PC-9 (cell line): ENCODE measurements around the gene BCL3. TPM values are rescaled to one million over a fixed set of nuclear protein-coding genes. Genes with fewer than 3 reads are reported as not detected.
A peak's percentile ranks its signal among the peaks of the same experiment; 100 is the strongest.

Experiments
- BruUV-seq: library from RNA; stranded (reverse); fragments of 400-500 nt; replicated peaks from 2 replicates; lab custom pipeline; 2021; lab: Mats Ljungman, UMichigan
- CTCF ChIA-PET: fragments of 300-600 bp; sonication (Branson Sonifier 250); formaldehyde crosslinking; loops from one replicate; lab custom pipeline; 2022; ENCODE audit warnings: antibody characterized with exemption; lab: Charles Lee
- POLR2A ChIA-PET: fragments of 300-600 bp; sonication (Branson Sonifier 250); formaldehyde crosslinking; loops from one replicate; lab custom pipeline; 2022; ENCODE audit warnings: antibody characterized with exemption; ENCODE audit not compliant: unreplicated experiment; lab: Charles Lee
- DNase-seq, 2 experiments: peaks; one replicate each; pipeline versions ENCODE4 v3.0.0 to v3.0.0-alpha.2; 2015 to 2022; ENCODE audit warnings: mixed read lengths in 1 of 2
- H2AFZ ChIP-seq: fragments of 200-600 bp; sonication (generic); 2 replicates; pipeline ENCODE4 v1.8.1; 2017; ENCODE audit warnings: antibody characterized with exemption
- H3F3A ChIP-seq: fragments of 200-600 bp; sonication (generic); 2 replicates; pipeline ENCODE4 v1.8.1; 2017; ENCODE audit warnings: antibody characterized with exemption, mild to moderate bottlenecking, low read depth; ENCODE audit not compliant: insufficient read depth
- H3K27ac ChIP-seq: fragments of 200-600 bp; sonication (generic); 2 replicates; pipeline ENCODE4 v1.6.1; 2016; ENCODE audit warnings: mixed run types
- H3K27me3 ChIP-seq: fragments of 200-600 bp; sonication (generic); 2 replicates; pipeline ENCODE4 v1.6.1; 2016; ENCODE audit warnings: low read depth, mixed run types; ENCODE audit not compliant: insufficient read depth
- H3K36me3 ChIP-seq: fragments of 200-600 bp; sonication (generic); 2 replicates; pipeline ENCODE4 v1.6.1; 2016; ENCODE audit warnings: low read depth, mixed run types
- H3K4me1 ChIP-seq: fragments of 200-600 bp; sonication (generic); replicated peaks from 2 replicates; pipeline ENCODE4 v1.6.1; 2016; ENCODE audit warnings: mixed run types; ENCODE audit not compliant: insufficient read depth
- H3K4me2 ChIP-seq: fragments of 200-600 bp; sonication (generic); 2 replicates; pipeline ENCODE4 v1.6.1; 2017; ENCODE audit warnings: mixed run types
- H3K4me3 ChIP-seq: fragments of 200-600 bp; sonication (generic); 2 replicates; pipeline ENCODE4 v1.6.1; 2016; ENCODE audit warnings: mixed run types
- H3K79me2 ChIP-seq: fragments of 200-600 bp; sonication (generic); 2 replicates; pipeline ENCODE4 v1.6.1; 2017; ENCODE audit warnings: low read depth, mixed run types
- H3K9me2 ChIP-seq: fragments of 200-600 bp; sonication (generic); 2 replicates; pipeline ENCODE4 v1.8.1; 2017; ENCODE audit warnings: mild to moderate bottlenecking; ENCODE audit not compliant: insufficient read depth
- H3K9me3 ChIP-seq: fragments of 200-600 bp; sonication (generic); 2 replicates; pipeline ENCODE4 v1.8.1; 2016; ENCODE audit warnings: low read depth; ENCODE audit not compliant: insufficient read depth
- H4K20me1 ChIP-seq: fragments of 200-600 bp; sonication (generic); 2 replicates; pipeline ENCODE4 v1.8.1; 2017; ENCODE audit not compliant: insufficient read depth
- CTCF ChIP-seq: fragments of 200-600 bp; sonication (generic); conservative IDR thresholded peaks from 2 replicates; pipeline ENCODE4 v1.6.1; 2017; ENCODE audit warnings: mixed run types, antibody characterized with exemption, mild to moderate bottlenecking, moderate library complexity
- EZH2 ChIP-seq: fragments of 200-600 bp; sonication (generic); IDR thresholded peaks from 2 replicates; pipeline ENCODE4 v1.8.0; 2017; ENCODE audit warnings: antibody characterized with exemption, low read depth
- intact Hi-C: fragments of 100-400 bp; cut with micrococcal nuclease; formaldehyde crosslinking; loops from one replicate; pipeline ENCODE4 v1.10.0; 2022; ENCODE audit not compliant: unreplicated experiment
- total RNA-seq: library from RNA; stranded (reverse); gene quantifications from 2 replicates; pipeline ENCODE4 v1.2.3, GENCODE V29; 2021

BCL3 gene
- total RNA-seq, 1 experiment from 2014 or later, result 36.1 TPM

GRCh38 chr19:44775676-44776240 lies 27.2 kb downstream of the BCL3 start:
- ChIA-PET POLR2A (interaction anchor here (0.6 to 0.7 kb wide), 3 partner anchors 10 to 331 kb away, joined by 14 to 15 read pairs (median 14); no protein-coding TSS in a partner anchor), CTCF (interaction anchor here (0.6 to 1.2 kb wide), 4 partner anchors 23 to 403 kb away, joined by 4 to 17 read pairs (median 12); no protein-coding TSS in a partner anchor)
- TF ChIP-seq CTCF, result no peak
- TF ChIP-seq EZH2, result no peak
- Histone ChIP-seq H3K27me3 (no peaks in the 10 kb centered on the region), H3K36me3 (peaks cover 13% of the 10 kb centered on the region; the same call in 1 of the 2 replicates), H4K20me1 (peaks cover 8% of the 10 kb centered on the region), H3K9me3 (no peaks in the 10 kb centered on the region), H2AFZ (no peak overlapping the region), H3F3A (peaks cover 62% of the 10 kb centered on the region), H3K9me2 (no peaks in the 10 kb centered on the region), H3K4me1 (peaks cover 71% of the 10 kb centered on the region), H3K79me2 (peaks cover 31% of the 10 kb centered on the region), H3K4me2 (peak overlapping the region; percentile 90), H3K4me3 (peak overlapping the region; percentile 23; the same call in 1 of the 2 replicates), H3K27ac (peak overlapping the region; percentile 97)
- TSS peak; percentile 73 for BruUV-seq
- DNase-seq, result no peak
- intact Hi-C loops, result loop anchor here (1.0 to 10.0 kb wide), 2 partner anchors 69 to 179 kb away; partner anchors contain the start of gene CLPTM1

- Histone ChIP-seq H3K36me3 (peaks cover 18% of the 10 kb centered on the region; the same call in 1 of the 2 replicates), H3K9me3 (no peaks in the 10 kb centered on the region), H4K20me1 (peaks cover 11% of the 10 kb centered on the region), H3K4me1 (peaks cover 73% of the 10 kb centered on the region), H3F3A (peaks cover 64% of the 10 kb centered on the region), H3K79me2 (peaks cover 36% of the 10 kb centered on the region), H3K4me3 (peak overlapping the region; percentile 99), H3K9me2 (no peaks in the 10 kb centered on the region), H3K27me3 (no peaks in the 10 kb centered on the region), H3K4me2 (peak overlapping the region; percentile 90), H3K27ac (peak overlapping the region; percentile 97), H2AFZ (peak overlapping the region; percentile 67; the same call in 1 of the 2 replicates)
- POLR2A ChIA-PET, result interaction anchor here (0.5 to 0.8 kb wide), 15 partner anchors 9 to 1596 kb away, joined by 3 to 20 read pairs (median 4); no protein-coding TSS in a partner anchor
- peak; percentile 96 to 97 for DNase-seq
- CTCF ChIA-PET, result interaction anchor here (0.6 to 1.2 kb wide), 4 partner anchors 27 to 402 kb away, joined by 4 to 17 read pairs (median 8); no protein-coding TSS in a partner anchor
- intact Hi-C loops, result loop anchor here (1.0 to 10.0 kb wide), 2 partner anchors 68 to 178 kb away; partner anchors contain the start of gene CLPTM1
- BruUV-seq, result no TSS peak
- TF ChIP-seq CTCF (no peak), EZH2 (no peak)
These were observed 28.0 kb downstream of the BCL3 start for GRCh38 chr19:44776402-44777096.

- no peaks in the 10 kb centered on the region for H3K9me3 ChIP-seq
- no peaks in the 10 kb centered on the region for H3K9me2 ChIP-seq
- peaks cover 24% of the 10 kb centered on the region; the same call in 1 of the 2 replicates for H3K36me3 ChIP-seq
- CTCF ChIA-PET, result no interaction called here
- TF ChIP-seq EZH2, result no peak
- no peak; the same call in 1 of the 2 replicates for TF ChIP-seq CTCF
- H4K20me1 ChIP-seq, result peaks cover 11% of the 10 kb centered on the region
- peaks cover 69% of the 10 kb centered on the region for H3K4me1 ChIP-seq
- POLR2A ChIA-PET, result interaction anchor here (0.6 to 0.8 kb wide), 2 partner anchors 9 to 64 kb away, joined by 3 to 4 read pairs; no protein-coding TSS in a partner anchor
- H3K27me3 ChIP-seq, result no peaks in the 10 kb centered on the region
- no TSS peak for BruUV-seq
- peaks cover 40% of the 10 kb centered on the region for H3K79me2 ChIP-seq
- H3K4me3 ChIP-seq, result peak within 1 kb of the TSS; percentile 99
- H3K4me2 ChIP-seq, result peak within 1 kb of the TSS; percentile 90
- DNase-seq, result peak; percentile 94 to 97
- peak within 1 kb of the TSS; percentile 79 for H2AFZ ChIP-seq
- intact Hi-C loops, result loop anchor here (10.0 kb wide), 1 partner anchor 177 kb away; the partner anchor contains the start of gene CLPTM1
- peaks cover 67% of the 10 kb centered on the region for H3F3A ChIP-seq
- peak within 1 kb of the TSS; percentile 97 for H3K27ac ChIP-seq
These were observed 29.3 kb downstream of the BCL3 start, which contains the start of gene CBLC for GRCh38 chr19:44777715-44778347. Gene CBLC (plus strand): TSS chr19:44777890. CDS start chr19:44777932, 42 bp downstream.
